Gastrocnemius medialis (tissue), 4 donors: ENCODE data around the gene RELT.

ENCODE experiments used
- POLR2A ChIP-seq, 2 donors: fragments of 450-650 bp; IDR thresholded peaks; one replicate each; pipeline ENCODE4 v1.6.1; 2017; ENCODE audit warnings: antibody characterized with exemption in 2 of 2, mild to moderate bottlenecking in 2 of 2, moderate library complexity in 2 of 2
- TF ChIP-seq, protein P1 (sequence below), 5 experiments: fragments of 450-650 bp in 3 of 5; fragments of 200-600 bp in 2 of 5; sonication (generic) in 2 of 5; IDR thresholded peaks in 4 of 5; conservative IDR thresholded peaks in 1 of 5; 1 replicate in 4 of 5; 2 replicates in 1 of 5; pipeline ENCODE4 v1.5.1; 2016 to 2019; ENCODE audit warnings: antibody characterized with exemption in 5 of 5, mild to moderate bottlenecking in 3 of 5, moderate library complexity in 3 of 5

DNA sequence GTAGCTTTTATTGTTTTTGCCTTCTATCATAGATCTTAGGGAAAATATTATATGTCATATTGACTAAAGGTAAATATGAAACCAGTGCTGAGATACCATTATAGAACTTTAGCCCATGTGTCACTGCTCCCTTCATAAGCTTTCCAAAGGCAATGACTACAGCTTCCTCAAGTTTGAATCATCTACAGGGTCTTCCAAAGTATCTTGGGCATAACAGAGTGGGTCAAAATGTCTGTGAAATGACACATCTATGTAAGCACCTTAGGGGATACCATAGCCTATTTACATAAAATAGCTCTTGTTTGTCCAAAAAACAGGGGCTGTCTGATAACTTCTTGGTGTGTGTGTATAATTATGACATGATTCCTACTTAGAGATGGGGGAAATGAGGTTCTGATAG lies 52.5 kb downstream of the RELT start:
- TF ChIP-seq POLR2A (IDR thresholded peaks at IDR 0.05): no peak
- TF ChIP-seq, protein P1, sequence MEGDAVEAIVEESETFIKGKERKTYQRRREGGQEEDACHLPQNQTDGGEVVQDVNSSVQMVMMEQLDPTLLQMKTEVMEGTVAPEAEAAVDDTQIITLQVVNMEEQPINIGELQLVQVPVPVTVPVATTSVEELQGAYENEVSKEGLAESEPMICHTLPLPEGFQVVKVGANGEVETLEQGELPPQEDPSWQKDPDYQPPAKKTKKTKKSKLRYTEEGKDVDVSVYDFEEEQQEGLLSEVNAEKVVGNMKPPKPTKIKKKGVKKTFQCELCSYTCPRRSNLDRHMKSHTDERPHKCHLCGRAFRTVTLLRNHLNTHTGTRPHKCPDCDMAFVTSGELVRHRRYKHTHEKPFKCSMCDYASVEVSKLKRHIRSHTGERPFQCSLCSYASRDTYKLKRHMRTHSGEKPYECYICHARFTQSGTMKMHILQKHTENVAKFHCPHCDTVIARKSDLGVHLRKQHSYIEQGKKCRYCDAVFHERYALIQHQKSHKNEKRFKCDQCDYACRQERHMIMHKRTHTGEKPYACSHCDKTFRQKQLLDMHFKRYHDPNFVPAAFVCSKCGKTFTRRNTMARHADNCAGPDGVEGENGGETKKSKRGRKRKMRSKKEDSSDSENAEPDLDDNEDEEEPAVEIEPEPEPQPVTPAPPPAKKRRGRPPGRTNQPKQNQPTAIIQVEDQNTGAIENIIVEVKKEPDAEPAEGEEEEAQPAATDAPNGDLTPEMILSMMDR (IDR thresholded peaks at IDR 0.05 in 4 of 5, conservative IDR thresholded peaks at IDR 0.05 in 1 of 5): no peak
